HepG2 (cell line): ENCODE measurements around the gene MAP3K5. TPM values are rescaled to one million over a fixed set of nuclear protein-coding genes. Genes with fewer than 3 reads are reported as not detected.

Experiments
- ATAC-seq: fragments of 200-7000 bp; cut with Tn5 transposase; 3 replicates; pipeline ENCODE4 v1.9.1; 2020; ENCODE audit warnings: mild to moderate bottlenecking, moderate library complexity
- BruUV-seq: library from RNA; stranded (reverse); fragments of 400-500 nt; replicated peaks from 2 replicates; lab custom pipeline; 2021; lab: Mats Ljungman, UMichigan
- CTCF ChIA-PET: fragments of 300-600 bp; formaldehyde crosslinking; extraction: SDS; loops from one replicate; lab custom pipeline; 2021; ENCODE audit warnings: low total read pairs, inconsistent platforms, low intra/inter-chr PET ratio; lab: Yijun Ruan, JAX
- POLR2A ChIA-PET: fragments of 350-600 bp; sonication (Branson Sonifier 250); formaldehyde crosslinking; loops from one replicate; lab custom pipeline; 2020; ENCODE audit warnings: antibody characterized with exemption, inconsistent platforms; lab: Yijun Ruan, JAX
- DNase-seq: peaks from one replicate; pipeline ENCODE4 v3.0.0-alpha.2; 2015; ENCODE audit warnings: low spot score
- FAIRE-seq: peaks from 3 replicates; lab custom pipeline; 2011; peaks lifted over from hg19 to GRCh38; lab: Jason Lieb, UNC
- H2AFZ ChIP-seq: one replicate; pipeline ENCODE4 v1.6.1; 2011; ENCODE audit warnings: low read length, inconsistent platforms
- H3K27ac ChIP-seq: fragments of 300-600 bp; 3 replicates; pipeline ENCODE4 v1.8.0; 2011; ENCODE audit warnings: mixed run types, mild to moderate bottlenecking, mixed read lengths, low read length, inconsistent platforms; ENCODE audit not compliant: insufficient read depth; ENCODE audit errors: extremely low read length
- H3K27me3 ChIP-seq, 2 experiments: fragments of 200-600 bp in 1 of 2; 2 replicates in 1 of 2; 3 replicates in 1 of 2; pipeline versions ENCODE4 v1.6.0 to v1.8.0; 2011; ENCODE audit warnings: low read length in 2 of 2, mild to moderate bottlenecking in 2 of 2, moderate library complexity in 2 of 2, inconsistent platforms in 1 of 2; ENCODE audit not compliant: insufficient read depth in 2 of 2, control insufficient read depth in 1 of 2
- H3K36me3 ChIP-seq, 2 experiments: fragments of 200-600 bp in 1 of 2; replicated peaks in 1 of 2; 2 replicates in 1 of 2; 3 replicates in 1 of 2; pipeline versions ENCODE4 v1.5.1 to v1.8.0; 2011; ENCODE audit warnings: low read length in 2 of 2, inconsistent platforms in 1 of 2; ENCODE audit not compliant: insufficient read depth in 2 of 2, control insufficient read depth in 1 of 2
- H3K4me1 ChIP-seq: 2 replicates; pipeline ENCODE4 v1.5.1; 2012; ENCODE audit warnings: low read length, inconsistent platforms; ENCODE audit not compliant: insufficient read depth
- H3K4me2 ChIP-seq: 2 replicates; pipeline ENCODE4 v1.6.0; 2011; ENCODE audit warnings: low read depth, low read length, inconsistent platforms
- H3K4me3 ChIP-seq, 3 experiments: fragments of 200-600 bp in 1 of 3; sonication (generic), shearing (Covaris generic) in 1 of 3; replicated peaks in 1 of 3; 2 replicates each; pipeline ENCODE4 v1.5.1; 2011 to 2016; ENCODE audit warnings: low read length in 3 of 3, inconsistent platforms in 2 of 3, low read depth in 2 of 3, mild to moderate bottlenecking in 2 of 3, control low read depth in 1 of 3, mixed read lengths in 1 of 3; ENCODE audit not compliant: insufficient read depth in 1 of 3
- H3K79me2 ChIP-seq: one replicate; pipeline ENCODE4 v1.6.1; 2011; ENCODE audit warnings: low read length, inconsistent platforms; ENCODE audit not compliant: insufficient read depth
- H3K9ac ChIP-seq: 2 replicates; pipeline ENCODE4 v1.6.0; 2011; ENCODE audit warnings: mild to moderate bottlenecking, low read depth, low read length, inconsistent platforms; ENCODE audit not compliant: insufficient read depth
- H3K9me3 ChIP-seq: 2 replicates; pipeline ENCODE4 v1.5.1; 2012; ENCODE audit warnings: mild to moderate bottlenecking, low read length
- H4K20me1 ChIP-seq: 2 replicates; pipeline ENCODE4 v1.6.0; 2011; ENCODE audit warnings: inconsistent platforms, mild to moderate bottlenecking, low read length, moderate library complexity; ENCODE audit not compliant: insufficient read depth
- HHEX ChIP-seq: IDR thresholded peaks from 2 replicates; pipeline ENCODE4 v1.6.1; 2016; ENCODE audit warnings: control low read depth
- HNRNPK ChIP-seq: fragments of 200-400 bp; formaldehyde crosslinking; IDR thresholded peaks from 2 replicates; pipeline ENCODE4 v1.6.1; 2018; ENCODE audit warnings: low read length, low read depth, moderate library complexity, mild to moderate bottlenecking; ENCODE audit not compliant: poor library complexity, severe bottlenecking
- KDM6A ChIP-seq: IDR thresholded peaks from 2 replicates; pipeline ENCODE4 v1.6.1; 2016; ENCODE audit warnings: low read depth
- KLF12 ChIP-seq: sonication (generic); formaldehyde crosslinking; IDR thresholded peaks from 2 replicates; pipeline ENCODE4 v1.4.0; 2020; ENCODE audit warnings: missing genetic modification reagents, borderline replicate concordance
- NAIF1 ChIP-seq: sonication (generic); formaldehyde crosslinking; IDR thresholded peaks from 2 replicates; pipeline ENCODE4 v1.5.0; 2020; ENCODE audit warnings: mild to moderate bottlenecking, missing genetic modification reagents, borderline replicate concordance
- RFXANK ChIP-seq: IDR thresholded peaks from 2 replicates; pipeline ENCODE4 v1.6.1; 2016
- ZNF713 ChIP-seq: sonication (generic); formaldehyde crosslinking; IDR thresholded peaks from 2 replicates; pipeline ENCODE4 v1.4.0; 2020; ENCODE audit warnings: mild to moderate bottlenecking, missing genetic modification reagents
- ZNF839 ChIP-seq: sonication (generic); formaldehyde crosslinking; IDR thresholded peaks from 2 replicates; pipeline ENCODE4 v1.4.0; 2020; ENCODE audit warnings: missing genetic modification reagents, mild to moderate bottlenecking, borderline replicate concordance
- WGBS: methylation state at CpG from one replicate; pipeline ENCODE4 v1.1.6; 2017; ENCODE audit warnings: low lambda C conversion rate; 5-methylcytosine and 5-hydroxymethylcytosine counted together
- in situ Hi-C: cut with HindIII; loops from 2 replicates; pipeline ENCODE4 v1.10.0; 2017; ENCODE audit warnings: low pct_unique_long_range_greater_than_20kb; ENCODE audit not compliant: extremely low pct_ligation_motif_present
- intact Hi-C: fragments of 100-400 bp; cut with micrococcal nuclease; formaldehyde crosslinking; loops from one replicate; pipeline ENCODE4 v1.10.0; 2022; ENCODE audit not compliant: unreplicated experiment
- polyA plus RNA-seq, 8 experiments: library from polyadenylated mRNA; depleted of rRNA in 3 of 8; stranded (reverse) in 7 of 8; unstranded in 1 of 8; fragments of >200 nt; fragmentation: Illumina TruSeq in 4 of 8; extraction: Trizol in 4 of 8; gene quantifications; 2 replicates each; pipeline versions ENCODE4 v1.2.1 to v1.2.3, GENCODE V29; 2011 to 2016; ENCODE audit warnings: low read depth in 4 of 8, missing spikeins in 1 of 8, mixed read lengths in 1 of 8; ENCODE audit not compliant: insufficient read depth in 1 of 8
- total RNA-seq, 5 experiments: library from RNA; depleted of rRNA; stranded (reverse); fragments of >200 nt; fragmentation: Illumina TruSeq; extraction: Trizol; gene quantifications; 2 replicates each; pipeline ENCODE4 v1.2.3, GENCODE V29; 2016; ENCODE audit warnings: low read depth in 1 of 5
- TF ChIP-seq, protein P1 (sequence below): sonication (generic); formaldehyde crosslinking; IDR thresholded peaks from 2 replicates; pipeline ENCODE4 v1.4.0; 2020; ENCODE audit warnings: mild to moderate bottlenecking, missing genetic modification reagents, borderline replicate concordance
- TF ChIP-seq, protein P2 (sequence below): sonication (generic); formaldehyde crosslinking; IDR thresholded peaks from 2 replicates; pipeline ENCODE4 v1.8.0; 2022; ENCODE audit warnings: mild to moderate bottlenecking, missing genetic modification reagents, moderate library complexity

MAP3K5 gene
- total and polyA plus RNA-seq, 2 of the 13 experiments (the other 11 are each of a cell fraction or from before 2014, with no cell fraction given), result not detected

DNA sequence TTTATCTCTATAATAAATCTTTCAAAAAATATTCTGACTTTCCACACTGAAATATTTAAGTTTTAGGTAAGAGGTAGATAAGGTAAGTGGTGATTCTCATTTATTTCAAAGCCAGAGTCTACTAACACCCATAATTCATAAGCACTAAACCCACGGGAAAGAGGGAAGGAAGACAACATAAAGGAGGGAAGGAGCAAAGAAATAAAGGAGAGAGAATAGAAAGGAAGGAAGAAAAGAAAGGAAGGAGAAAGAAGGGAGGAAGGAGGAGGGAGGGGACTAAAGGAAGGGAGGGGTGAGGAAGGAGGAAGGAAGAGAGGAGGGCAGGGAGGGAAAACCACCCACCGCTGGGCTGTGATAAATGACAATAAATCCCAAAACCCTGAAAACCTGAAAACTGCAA, 25.2 kb downstream of the MAP3K5 start:
- Histone ChIP-seq H3K27ac (no peak overlapping the region), H3K4me3 (no peak overlapping the region), H3K79me2 (no peaks in the 10 kb centered on the region), H3K27me3 (no peaks in the 10 kb centered on the region; a peak in 1 of 5 replicates), H3K9me3 (no peaks in the 10 kb centered on the region), H3K9ac (no peak overlapping the region), H3K36me3 (no peaks in the 10 kb centered on the region), H3K4me2 (no peak overlapping the region), H4K20me1 (no peaks in the 10 kb centered on the region), H3K4me1 (no peaks in the 10 kb centered on the region), H2AFZ (no peak overlapping the region)
- intact Hi-C loops, result no loop called here
- ChIA-PET POLR2A (no interaction called here), CTCF (no interaction called here)
- TF ChIP-seq HNRNPK (peak; percentile 34), KDM6A (CRISPR knock-in tag) (no peak), HHEX (CRISPR knock-in tag) (no peak)
- FAIRE-seq, result no peak
- ATAC-seq, result no peak
- no TSS peak for BruUV-seq
- DNase-seq, result no peak
- in situ Hi-C loops, result no loop called here
- WGBS, result 1% methylated on average over 2 of the region's 2 CpGs

DNA sequence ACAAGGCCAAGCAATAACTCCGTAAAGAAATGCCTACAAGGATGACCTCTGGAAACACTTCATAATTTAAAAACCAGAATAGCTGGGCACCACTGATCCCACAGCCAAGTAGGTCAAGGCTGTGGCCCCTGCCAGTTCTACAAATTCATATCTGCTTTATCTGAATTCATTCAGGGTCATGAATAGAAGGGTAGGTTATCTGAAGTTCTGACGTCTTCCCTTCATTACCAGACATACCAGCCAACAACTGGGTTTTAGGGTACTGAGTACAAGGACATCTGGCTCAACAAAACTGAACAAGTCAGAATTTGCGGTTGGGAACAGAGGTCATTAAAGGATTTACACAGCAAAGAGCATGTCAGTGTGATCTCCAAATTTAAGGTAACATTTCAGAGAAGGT, 26.0 kb downstream of the MAP3K5 start:
- H3K4me3 ChIP-seq, result no peak overlapping the region
- DNase-seq (no peak), ATAC-seq (no peak), FAIRE-seq (no peak)
- no peak overlapping the region for H3K4me2 ChIP-seq
- no peaks in the 10 kb centered on the region for H3K9me3 ChIP-seq
- in situ Hi-C loops, result no loop called here
- WGBS, result 30% methylated on average over 3 of the region's 3 CpGs
- no peak overlapping the region for H3K9ac ChIP-seq
- no peak overlapping the region for H2AFZ ChIP-seq
- intact Hi-C loops, result no loop called here
- ChIA-PET POLR2A (no interaction called here), CTCF (no interaction called here)
- H3K36me3 ChIP-seq, result no peaks in the 10 kb centered on the region
- no peaks in the 10 kb centered on the region for H3K4me1 ChIP-seq
- no peaks in the 10 kb centered on the region for H4K20me1 ChIP-seq
- no TSS peak for BruUV-seq
- H3K27ac ChIP-seq, result no peak overlapping the region
- no peaks in the 10 kb centered on the region for H3K79me2 ChIP-seq
- H3K27me3 ChIP-seq, result no peaks in the 10 kb centered on the region; a peak in 1 of 5 replicates
- no peak for TF ChIP-seq RFXANK (CRISPR knock-in tag)
- TF ChIP-seq NAIF1 (CRISPR knock-in tag), result no peak
- no peak for TF ChIP-seq ZNF713
- TF ChIP-seq KLF12, result no peak
- TF ChIP-seq, protein P1, sequence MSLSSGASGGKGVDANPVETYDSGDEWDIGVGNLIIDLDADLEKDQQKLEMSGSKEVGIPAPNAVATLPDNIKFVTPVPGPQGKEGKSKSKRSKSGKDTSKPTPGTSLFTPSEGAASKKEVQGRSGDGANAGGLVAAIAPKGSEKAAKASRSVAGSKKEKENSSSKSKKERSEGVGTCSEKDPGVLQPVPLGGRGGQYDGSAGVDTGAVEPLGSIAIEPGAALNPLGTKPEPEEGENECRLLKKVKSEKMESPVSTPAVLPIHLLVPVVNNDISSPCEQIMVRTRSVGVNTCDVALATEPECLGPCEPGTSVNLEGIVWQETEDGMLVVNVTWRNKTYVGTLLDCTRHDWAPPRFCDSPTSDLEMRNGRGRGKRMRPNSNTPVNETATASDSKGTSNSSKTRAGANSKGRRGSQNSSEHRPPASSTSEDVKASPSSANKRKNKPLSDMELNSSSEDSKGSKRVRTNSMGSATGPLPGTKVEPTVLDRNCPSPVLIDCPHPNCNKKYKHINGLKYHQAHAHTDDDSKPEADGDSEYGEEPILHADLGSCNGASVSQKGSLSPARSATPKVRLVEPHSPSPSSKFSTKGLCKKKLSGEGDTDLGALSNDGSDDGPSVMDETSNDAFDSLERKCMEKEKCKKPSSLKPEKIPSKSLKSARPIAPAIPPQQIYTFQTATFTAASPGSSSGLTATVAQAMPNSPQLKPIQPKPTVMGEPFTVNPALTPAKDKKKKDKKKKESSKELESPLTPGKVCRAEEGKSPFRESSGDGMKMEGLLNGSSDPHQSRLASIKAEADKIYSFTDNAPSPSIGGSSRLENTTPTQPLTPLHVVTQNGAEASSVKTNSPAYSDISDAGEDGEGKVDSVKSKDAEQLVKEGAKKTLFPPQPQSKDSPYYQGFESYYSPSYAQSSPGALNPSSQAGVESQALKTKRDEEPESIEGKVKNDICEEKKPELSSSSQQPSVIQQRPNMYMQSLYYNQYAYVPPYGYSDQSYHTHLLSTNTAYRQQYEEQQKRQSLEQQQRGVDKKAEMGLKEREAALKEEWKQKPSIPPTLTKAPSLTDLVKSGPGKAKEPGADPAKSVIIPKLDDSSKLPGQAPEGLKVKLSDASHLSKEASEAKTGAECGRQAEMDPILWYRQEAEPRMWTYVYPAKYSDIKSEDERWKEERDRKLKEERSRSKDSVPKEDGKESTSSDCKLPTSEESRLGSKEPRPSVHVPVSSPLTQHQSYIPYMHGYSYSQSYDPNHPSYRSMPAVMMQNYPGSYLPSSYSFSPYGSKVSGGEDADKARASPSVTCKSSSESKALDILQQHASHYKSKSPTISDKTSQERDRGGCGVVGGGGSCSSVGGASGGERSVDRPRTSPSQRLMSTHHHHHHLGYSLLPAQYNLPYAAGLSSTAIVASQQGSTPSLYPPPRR (CRISPR knock-in tag), result no peak
- TF ChIP-seq, protein P2, sequence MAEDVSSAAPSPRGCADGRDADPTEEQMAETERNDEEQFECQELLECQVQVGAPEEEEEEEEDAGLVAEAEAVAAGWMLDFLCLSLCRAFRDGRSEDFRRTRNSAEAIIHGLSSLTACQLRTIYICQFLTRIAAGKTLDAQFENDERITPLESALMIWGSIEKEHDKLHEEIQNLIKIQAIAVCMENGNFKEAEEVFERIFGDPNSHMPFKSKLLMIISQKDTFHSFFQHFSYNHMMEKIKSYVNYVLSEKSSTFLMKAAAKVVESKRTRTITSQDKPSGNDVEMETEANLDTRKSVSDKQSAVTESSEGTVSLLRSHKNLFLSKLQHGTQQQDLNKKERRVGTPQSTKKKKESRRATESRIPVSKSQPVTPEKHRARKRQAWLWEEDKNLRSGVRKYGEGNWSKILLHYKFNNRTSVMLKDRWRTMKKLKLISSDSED, result no peak
- no peak for TF ChIP-seq ZNF839 (CRISPR knock-in tag)
